HEK293T (cell line): ENCODE measurements around the gene PPM1L.

Experiments
- CTBP1 ChIP-seq: fragments of 450-650 bp; IDR thresholded peaks from 2 replicates; pipeline ENCODE4 v1.6.1; 2016; ENCODE audit warnings: borderline replicate concordance
- ELF4 ChIP-seq: fragments of 450-650 bp; IDR thresholded peaks from 2 replicates; pipeline ENCODE4 v1.6.1; 2017; ENCODE audit warnings: antibody characterized with exemption
- FOXK2 ChIP-seq: fragments of 450-650 bp; IDR thresholded peaks from 2 replicates; pipeline ENCODE4 v1.6.1; 2016; ENCODE audit warnings: mild to moderate bottlenecking
- FOXM1 ChIP-seq: fragments of 450-650 bp; IDR thresholded peaks from 2 replicates; pipeline ENCODE4 v1.6.1; 2017; ENCODE audit warnings: mild to moderate bottlenecking, borderline replicate concordance
- HDGF ChIP-seq: fragments of 450-650 bp; IDR thresholded peaks from 2 replicates; pipeline ENCODE4 v1.6.1; 2017; ENCODE audit warnings: antibody characterized with exemption, borderline replicate concordance
- PKNOX1 ChIP-seq: fragments of 450-650 bp; IDR thresholded peaks from 2 replicates; pipeline ENCODE4 v1.6.1; 2016
- SP1 ChIP-seq: fragments of 450-650 bp; IDR thresholded peaks from 2 replicates; pipeline ENCODE4 v1.6.1; 2017
- SUZ12 ChIP-seq: fragments of 450-650 bp; IDR thresholded peaks from 2 replicates; pipeline ENCODE4 v1.6.1; 2016; ENCODE audit warnings: mild to moderate bottlenecking
- TARDBP ChIP-seq: fragments of 450-650 bp; IDR thresholded peaks from 2 replicates; pipeline ENCODE4 v1.6.1; 2016

GRCh38 chr3:161072751-161073150 is 316.7 kb downstream of the PPM1L start:
- no peak for TF ChIP-seq SP1
- TF ChIP-seq TARDBP = no peak
- TF ChIP-seq CTBP1 = no peak
- TF ChIP-seq HDGF = no peak
- TF ChIP-seq SUZ12 = no peak
- TF ChIP-seq FOXM1 = no peak
- no peak for TF ChIP-seq ELF4
- no peak for TF ChIP-seq FOXK2
- TF ChIP-seq PKNOX1 = no peak
